ENCODE results near the gene RAB7B. TPM values are rescaled to one million over a fixed set of nuclear protein-coding genes. Genes with fewer than 3 reads are reported as not detected.

RAB7B gene
- total and polyA plus RNA-seq, 2 of the 13 experiments (the other 11 are each of a cell fraction or from before 2014, with no cell fraction given) = 0.05 to 0.46 TPM

DNA sequence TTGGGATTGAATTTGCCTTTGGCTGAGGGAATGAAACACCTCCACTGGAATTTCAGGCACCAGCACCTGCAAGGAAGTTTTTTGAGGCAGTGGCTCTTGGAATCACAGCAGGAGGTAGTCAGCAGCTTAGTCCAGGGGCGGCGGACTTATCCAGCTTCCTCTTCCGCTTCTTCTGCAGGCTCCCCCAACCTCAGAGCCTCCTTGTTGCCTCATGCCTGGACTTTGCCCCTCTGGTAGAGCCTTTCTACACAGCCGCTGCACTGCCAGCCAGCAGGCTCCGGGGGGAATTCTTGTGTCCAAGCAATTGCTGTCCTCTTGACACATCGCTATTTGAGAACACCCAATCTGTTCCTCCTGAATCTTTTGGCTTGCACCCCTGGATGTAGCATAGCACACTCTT is 45.4 kb upstream of the RAB7B start (continued):
- TF ChIP-seq HNF1A (IDR thresholded peaks at IDR 0.05; ENCODE audit: low read depth) (no peak), HNF1A (CRISPR knock-in tag; IDR thresholded peaks at IDR 0.05; ENCODE audit: borderline replicate concordance) (peak; percentile 17; the same call in 1 of the 2 replicates), SOX5 (CRISPR knock-in tag; IDR thresholded peaks at IDR 0.05; ENCODE audit: borderline replicate concordance) (peak; percentile 54; the same call in 1 of the 2 replicates), RARA (CRISPR knock-in tag; IDR thresholded peaks at IDR 0.05) (peak; percentile 24; the same call in 1 of the 2 replicates), IRF2 (CRISPR knock-in tag; IDR thresholded peaks at IDR 0.05) (peak; percentile 37; the same call in 1 of the 2 replicates), RBAK (CRISPR knock-in tag; IDR thresholded peaks at IDR 0.05) (no peak), ELF3 (CRISPR knock-in tag; IDR thresholded peaks at IDR 0.05) (peak; percentile 92), KLF13 (CRISPR knock-in tag; IDR thresholded peaks at IDR 0.05) (no peak), TBL1XR1 (IDR thresholded peaks at IDR 0.05; ENCODE audit: borderline replicate concordance, low read length, partially characterized antibody) (no peak), ZFP37 (CRISPR knock-in tag; IDR thresholded peaks at IDR 0.05; ENCODE audit: borderline replicate concordance) (peak; percentile 23; the same call in 1 of the 2 replicates), ZNF552 (CRISPR knock-in tag; IDR thresholded peaks at IDR 0.05; ENCODE audit: borderline replicate concordance) (no peak), MIER3 (CRISPR knock-in tag; IDR thresholded peaks at IDR 0.05; ENCODE audit: borderline replicate concordance) (no peak; the same call in 1 of the 2 replicates), SP1 (IDR thresholded peaks at IDR 0.05) (no peak), SP1 (CRISPR knock-in tag; IDR thresholded peaks at IDR 0.05) (no peak), ZFX (CRISPR knock-in tag; IDR thresholded peaks at IDR 0.05; ENCODE audit: low read depth) (peak; percentile 39; the same call in 1 of the 2 replicates), KAT8 (CRISPR knock-in tag; IDR thresholded peaks at IDR 0.05) (peak; percentile 77), RAD51 (IDR thresholded peaks at IDR 0.05; ENCODE audit: borderline replicate concordance) (no peak)
- TF ChIP-seq, protein P1, sequence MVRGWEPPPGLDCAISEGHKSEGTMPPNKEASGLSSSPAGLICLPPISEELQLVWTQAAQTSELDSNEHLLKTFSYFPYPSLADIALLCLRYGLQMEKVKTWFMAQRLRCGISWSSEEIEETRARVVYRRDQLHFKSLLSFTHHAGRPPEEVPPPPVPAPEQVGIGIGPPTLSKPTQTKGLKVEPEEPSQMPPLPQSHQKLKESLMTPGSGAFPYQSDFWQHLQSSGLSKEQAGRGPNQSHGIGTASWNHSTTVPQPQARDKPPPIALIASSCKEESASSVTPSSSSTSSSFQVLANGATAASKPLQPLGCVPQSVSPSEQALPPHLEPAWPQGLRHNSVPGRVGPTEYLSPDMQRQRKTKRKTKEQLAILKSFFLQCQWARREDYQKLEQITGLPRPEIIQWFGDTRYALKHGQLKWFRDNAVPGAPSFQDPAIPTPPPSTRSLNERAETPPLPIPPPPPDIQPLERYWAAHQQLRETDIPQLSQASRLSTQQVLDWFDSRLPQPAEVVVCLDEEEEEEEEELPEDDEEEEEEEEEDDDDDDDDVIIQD (CRISPR knock-in tag; IDR thresholded peaks at IDR 0.05; ENCODE audit: low read depth) = no peak
- TF ChIP-seq, protein P2, sequence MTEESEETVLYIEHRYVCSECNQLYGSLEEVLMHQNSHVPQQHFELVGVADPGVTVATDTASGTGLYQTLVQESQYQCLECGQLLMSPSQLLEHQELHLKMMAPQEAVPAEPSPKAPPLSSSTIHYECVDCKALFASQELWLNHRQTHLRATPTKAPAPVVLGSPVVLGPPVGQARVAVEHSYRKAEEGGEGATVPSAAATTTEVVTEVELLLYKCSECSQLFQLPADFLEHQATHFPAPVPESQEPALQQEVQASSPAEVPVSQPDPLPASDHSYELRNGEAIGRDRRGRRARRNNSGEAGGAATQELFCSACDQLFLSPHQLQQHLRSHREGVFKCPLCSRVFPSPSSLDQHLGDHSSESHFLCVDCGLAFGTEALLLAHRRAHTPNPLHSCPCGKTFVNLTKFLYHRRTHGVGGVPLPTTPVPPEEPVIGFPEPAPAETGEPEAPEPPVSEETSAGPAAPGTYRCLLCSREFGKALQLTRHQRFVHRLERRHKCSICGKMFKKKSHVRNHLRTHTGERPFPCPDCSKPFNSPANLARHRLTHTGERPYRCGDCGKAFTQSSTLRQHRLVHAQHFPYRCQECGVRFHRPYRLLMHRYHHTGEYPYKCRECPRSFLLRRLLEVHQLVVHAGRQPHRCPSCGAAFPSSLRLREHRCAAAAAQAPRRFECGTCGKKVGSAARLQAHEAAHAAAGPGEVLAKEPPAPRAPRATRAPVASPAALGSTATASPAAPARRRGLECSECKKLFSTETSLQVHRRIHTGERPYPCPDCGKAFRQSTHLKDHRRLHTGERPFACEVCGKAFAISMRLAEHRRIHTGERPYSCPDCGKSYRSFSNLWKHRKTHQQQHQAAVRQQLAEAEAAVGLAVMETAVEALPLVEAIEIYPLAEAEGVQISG (CRISPR knock-in tag; IDR thresholded peaks at IDR 0.05) = peak; percentile 66
- TF ChIP-seq, protein P3, sequence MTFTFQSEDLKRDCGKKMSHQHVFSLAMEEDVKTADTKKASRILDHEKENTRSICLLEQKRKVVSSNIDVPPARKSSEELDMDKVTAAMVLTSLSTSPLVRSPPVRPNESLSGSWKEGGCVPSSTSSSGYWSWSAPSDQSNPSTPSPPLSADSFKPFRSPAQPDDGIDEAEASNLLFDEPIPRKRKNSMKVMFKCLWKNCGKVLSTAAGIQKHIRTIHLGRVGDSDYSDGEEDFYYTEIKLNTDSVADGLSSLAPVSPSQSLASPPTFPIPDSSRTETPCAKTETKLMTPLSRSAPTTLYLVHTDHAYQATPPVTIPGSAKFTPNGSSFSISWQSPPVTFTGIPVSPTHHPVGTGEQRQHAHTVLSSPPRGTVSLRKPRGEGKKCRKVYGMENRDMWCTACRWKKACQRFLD (CRISPR knock-in tag; IDR thresholded peaks at IDR 0.05; ENCODE audit: borderline replicate concordance) = no peak
- TF ChIP-seq, protein P4, sequence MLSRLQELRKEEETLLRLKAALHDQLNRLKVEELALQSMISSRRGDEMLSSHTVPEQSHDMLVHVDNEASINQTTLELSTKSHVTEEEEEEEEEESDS (CRISPR knock-in tag; IDR thresholded peaks at IDR 0.05; ENCODE audit: borderline replicate concordance) = no peak
